CD1c-positive myeloid dendritic cell (primary cell): ENCODE measurements around the gene CEP63.
"Not testable (repeated sequence)": the region's sequence is repeated elsewhere in the genome, so short reads cannot be mapped to it uniquely, and the experiment has no call there.

Source experiments
- DNase-seq: peaks from one replicate; pipeline ENCODE4 v3.0.0-alpha.2; 2016; ENCODE audit errors: extremely low spot score

The CEP63 gene

GRCh38 chr3:134516905-134517304 lies 31.0 kb downstream of the CEP63 start:
- DNase-seq, result no peak

- DNase-seq, result no peak
Observed at GRCh38 chr3:134517791-134518190, 31.9 kb downstream of the CEP63 start.

GRCh38 chr3:134522541-134522940 lies 36.7 kb downstream of the CEP63 start:
- DNase-seq, result no peak

GRCh38 chr3:134525293-134525692 lies 39.4 kb downstream of the CEP63 start:
- DNase-seq, result no peak

- no peak for DNase-seq
Observed at GRCh38 chr3:134526319-134526718, 40.5 kb downstream of the CEP63 start.

- DNase-seq, result no peak
Observed at GRCh38 chr3:134527037-134527436, 41.2 kb downstream of the CEP63 start.

GRCh38 chr3:134527538-134528186 lies 41.8 kb downstream of the CEP63 start:
- DNase-seq, result no peak

GRCh38 chr3:134533493-134533892 lies 47.6 kb downstream of the CEP63 start:
- no peak for DNase-seq

GRCh38 chr3:134535186-134535970 lies 49.5 kb downstream of the CEP63 start:
- DNase-seq, result peak; percentile 70

- DNase-seq, result no peak
Observed at GRCh38 chr3:134536781-134537180, 50.9 kb downstream of the CEP63 start.

- no peak for DNase-seq
Observed at GRCh38 chr3:134542287-134542958, 56.6 kb downstream of the CEP63 start.

- DNase-seq, result peak; percentile 70
Observed at GRCh38 chr3:134543113-134543512, 57.3 kb downstream of the CEP63 start.

GRCh38 chr3:134544316-134544715 lies 58.5 kb downstream of the CEP63 start:
- DNase-seq, result peak; percentile 73

GRCh38 chr3:134544783-134545182 lies 58.9 kb downstream of the CEP63 start:
- peak; percentile 50 for DNase-seq

- no peak for DNase-seq
Observed at GRCh38 chr3:134545818-134546217, 60.0 kb downstream of the CEP63 start.

GRCh38 chr3:134552784-134553183 lies 66.9 kb downstream of the CEP63 start:
- DNase-seq, result no peak

GRCh38 chr3:134559591-134559990 lies 73.7 kb downstream of the CEP63 start:
- DNase-seq, result no peak

- no peak for DNase-seq
Observed at GRCh38 chr3:134562055-134562454, 76.2 kb downstream of the CEP63 start.

- DNase-seq, result no peak
Observed at GRCh38 chr3:134563601-134564000, 77.7 kb downstream of the CEP63 start.

- DNase-seq, result no peak
Observed at GRCh38 chr3:134564991-134565390, 79.1 kb downstream of the CEP63 start.

GRCh38 chr3:134567605-134568004 lies 81.7 kb downstream of the CEP63 start:
- DNase-seq, result no peak

GRCh38 chr3:134568790-134569189 lies 82.9 kb downstream of the CEP63 start:
- DNase-seq, result no peak

GRCh38 chr3:134569899-134570298 lies 84.0 kb downstream of the CEP63 start:
- not testable (repeated sequence) for DNase-seq
